ENCODE measurements around the gene DEPP1.

The DEPP1 gene

GRCh38 chr10:44950326-44951225 lies 28.0 kb downstream of the DEPP1 start:
- no peak for DNase-seq

GRCh38 chr10:44949915-44950314 lies 28.7 kb downstream of the DEPP1 start:
- DNase-seq, result no peak

- no peak for DNase-seq
These were observed 29.3 kb downstream of the DEPP1 start for GRCh38 chr10:44949127-44949802.

DNA sequence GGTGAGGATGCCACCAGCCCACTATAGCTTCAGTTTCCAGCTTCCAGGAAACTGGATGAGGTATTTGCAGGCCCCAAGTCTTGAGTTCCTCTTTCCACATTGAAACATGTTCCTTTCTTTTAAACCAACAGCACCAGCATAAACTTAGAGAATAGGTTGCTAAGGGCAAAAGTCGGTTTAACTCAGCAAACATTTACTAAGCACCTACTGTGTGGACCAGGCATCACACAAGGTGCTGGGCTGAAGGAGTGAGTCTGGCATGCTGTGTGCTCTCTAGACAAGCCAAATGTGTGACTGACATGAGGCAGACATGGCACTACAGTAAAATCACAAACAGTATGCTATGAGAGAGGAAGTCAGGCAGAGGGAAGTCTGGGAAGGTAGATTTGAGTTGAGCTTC lies 30.0 kb downstream of the DEPP1 start:
- DNase-seq, result no peak

DNA sequence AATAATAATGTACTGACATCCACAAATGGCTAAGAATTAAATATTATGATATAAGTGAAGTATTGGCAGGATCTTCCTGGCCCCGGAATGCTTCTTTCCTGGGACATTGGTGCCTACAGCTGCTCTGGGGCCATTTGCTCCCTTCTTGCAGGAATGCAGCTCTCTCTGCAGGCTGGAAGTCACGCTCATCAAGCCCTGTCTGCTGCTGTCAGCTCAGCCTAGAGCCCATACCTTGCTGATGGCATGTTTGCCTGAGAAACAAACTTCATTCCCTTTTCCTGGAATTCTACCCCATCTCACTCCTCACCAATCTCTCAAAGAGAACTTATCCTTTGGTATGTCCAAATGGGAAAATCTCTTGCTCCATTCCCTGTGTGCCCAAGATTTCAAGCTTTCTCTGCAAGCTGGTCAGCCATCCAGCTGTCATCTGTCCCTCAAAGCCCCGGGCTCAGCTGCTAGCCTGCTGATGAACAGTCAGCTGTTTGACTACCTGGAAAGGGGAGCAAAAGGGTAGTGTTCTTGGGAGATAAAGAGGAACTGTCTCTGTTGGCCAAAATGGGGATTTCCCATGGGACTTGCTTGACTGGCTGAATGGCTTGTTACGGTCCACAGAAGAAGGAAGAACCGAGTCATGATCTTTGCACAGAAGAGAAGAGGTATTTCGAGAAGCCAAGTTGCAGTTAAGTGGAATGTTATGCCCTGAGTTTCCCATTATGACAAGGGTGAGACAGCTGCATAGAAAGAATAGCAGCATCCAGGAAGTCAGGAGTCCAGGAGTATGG lies 31.0 kb downstream of the DEPP1 start:
- DNase-seq, result no peak

DNA sequence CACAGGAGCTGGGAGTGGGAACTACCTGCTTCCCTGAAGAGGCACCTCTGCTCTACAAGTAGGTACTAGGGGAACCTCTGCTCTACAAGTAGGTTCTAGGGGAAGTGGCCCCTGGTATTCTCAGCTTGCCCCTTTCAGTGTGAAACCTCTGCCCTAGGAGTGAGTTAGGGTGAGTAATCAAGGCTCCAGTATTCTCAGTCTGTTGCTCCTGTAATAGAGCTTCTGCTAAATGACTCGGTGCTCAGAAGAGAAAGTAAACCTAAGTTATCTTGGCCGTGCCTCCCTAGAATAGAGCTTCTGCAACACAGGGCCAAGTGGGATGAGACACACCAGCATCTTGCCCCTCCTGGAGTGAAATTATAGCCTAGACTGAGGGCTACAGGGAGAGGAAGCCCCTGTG lies 32.4 kb downstream of the DEPP1 start:
- no peak for DNase-seq

DNA sequence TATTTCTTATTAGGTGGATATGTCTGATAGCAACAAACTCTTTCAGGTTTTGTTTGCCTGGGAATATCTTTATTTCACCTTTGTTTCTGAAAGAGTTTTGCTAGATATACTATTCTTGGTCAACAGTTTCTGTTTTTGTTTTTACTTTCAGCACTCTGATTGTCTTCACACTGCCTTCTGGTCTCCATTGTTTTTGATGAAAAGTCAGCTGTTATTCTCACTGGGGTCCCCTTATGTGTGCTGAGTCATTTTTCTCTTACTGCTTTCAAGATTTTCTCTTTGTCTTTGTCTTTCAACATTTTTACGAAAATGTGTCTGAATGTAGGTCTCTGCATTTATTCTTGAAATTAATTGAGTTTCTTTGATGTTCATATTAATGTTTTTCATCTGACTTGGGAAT lies 34.3 kb downstream of the DEPP1 start:
- no peak for DNase-seq

DNA sequence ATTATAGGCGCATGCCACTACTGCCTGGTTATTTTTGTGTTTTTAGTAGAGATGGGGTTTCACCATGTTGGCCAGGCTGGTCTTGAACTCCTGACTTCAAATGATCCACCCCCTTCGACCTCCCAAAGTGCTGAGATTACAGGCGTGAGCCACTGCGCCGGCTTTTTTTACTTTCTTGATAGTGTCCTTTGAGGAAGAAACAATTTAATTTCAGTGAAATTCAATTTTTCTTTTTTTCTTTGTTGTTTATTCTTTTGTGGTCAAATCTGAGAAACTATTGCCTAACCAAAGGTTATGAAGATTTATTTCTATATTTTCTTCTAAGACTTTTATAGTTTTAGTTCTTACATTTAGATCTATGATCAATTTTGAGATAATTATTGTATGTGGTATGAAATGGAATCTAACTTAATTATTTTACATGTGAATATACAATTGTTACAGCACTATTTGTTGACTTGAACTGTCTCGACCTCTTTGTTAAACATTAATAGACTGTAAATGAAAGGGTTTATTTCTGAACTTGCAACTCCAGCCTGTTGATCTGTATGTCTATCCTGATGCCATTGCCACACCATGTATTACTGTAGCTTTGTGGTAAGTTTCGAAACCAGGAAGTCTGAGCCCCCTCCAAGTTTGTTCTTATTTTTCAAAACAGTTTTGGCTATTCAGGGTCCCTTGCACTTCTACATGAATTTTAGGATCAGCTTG lies 38.8 kb downstream of the DEPP1 start:
- no peak for DNase-seq

DNA sequence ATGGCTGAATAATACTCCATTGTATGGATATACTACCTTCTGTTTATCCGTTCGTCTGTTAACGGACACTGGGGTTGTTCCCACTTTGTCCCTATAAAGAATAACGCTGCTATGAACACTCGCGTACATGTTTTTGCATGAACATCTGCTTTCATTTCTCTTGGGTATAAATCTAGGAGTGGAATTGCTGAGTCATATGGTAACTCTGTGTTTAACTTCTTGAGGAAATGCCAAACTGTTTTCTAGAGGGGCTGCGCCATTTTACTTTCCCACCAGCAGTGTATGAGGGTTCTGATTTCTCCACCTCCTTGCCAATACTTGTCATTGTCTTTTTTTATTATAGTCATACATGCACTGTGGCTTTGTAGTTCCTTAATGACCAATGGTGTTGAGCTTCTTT lies 39.7 kb downstream of the DEPP1 start:
- DNase-seq, result peak; percentile 14

DNA sequence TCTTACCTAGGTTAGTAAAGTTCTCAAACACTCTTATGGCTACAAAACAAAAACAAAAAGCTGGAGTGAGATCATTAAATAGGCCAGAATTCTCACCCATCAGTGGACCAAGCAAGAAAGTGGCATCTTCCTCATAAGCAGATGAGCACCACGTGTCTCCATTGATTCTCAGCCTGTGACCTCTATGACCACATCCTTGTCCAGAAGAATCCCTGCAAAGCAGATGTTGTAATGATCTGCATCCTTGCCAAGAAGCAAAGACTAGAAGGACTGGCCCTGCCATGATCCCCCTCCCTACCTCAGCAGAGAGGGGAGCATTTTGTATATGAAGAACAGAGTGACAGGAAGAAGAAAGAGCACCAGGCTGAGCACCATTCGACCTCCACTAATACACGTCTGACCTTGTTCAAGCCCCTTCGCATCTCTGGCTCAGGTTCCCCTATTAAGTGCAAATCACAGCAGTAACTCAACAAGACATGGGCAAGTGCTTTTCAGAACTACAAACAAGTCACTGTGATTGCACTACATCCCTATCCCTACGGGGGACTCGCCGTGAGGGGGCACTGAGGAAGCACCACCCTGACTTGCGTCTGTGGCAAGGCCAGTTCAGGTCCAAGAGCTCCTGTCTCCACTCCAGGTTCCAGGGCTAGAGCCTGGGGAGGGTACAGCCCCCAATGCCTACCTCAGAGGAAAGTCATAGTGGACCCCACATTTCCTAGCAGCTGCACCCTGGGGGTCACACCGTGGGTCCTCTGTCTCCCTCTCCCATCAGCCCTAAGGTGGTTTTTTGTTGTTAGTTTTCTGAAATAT lies 41.2 kb downstream of the DEPP1 start:
- no peak for DNase-seq

DNA sequence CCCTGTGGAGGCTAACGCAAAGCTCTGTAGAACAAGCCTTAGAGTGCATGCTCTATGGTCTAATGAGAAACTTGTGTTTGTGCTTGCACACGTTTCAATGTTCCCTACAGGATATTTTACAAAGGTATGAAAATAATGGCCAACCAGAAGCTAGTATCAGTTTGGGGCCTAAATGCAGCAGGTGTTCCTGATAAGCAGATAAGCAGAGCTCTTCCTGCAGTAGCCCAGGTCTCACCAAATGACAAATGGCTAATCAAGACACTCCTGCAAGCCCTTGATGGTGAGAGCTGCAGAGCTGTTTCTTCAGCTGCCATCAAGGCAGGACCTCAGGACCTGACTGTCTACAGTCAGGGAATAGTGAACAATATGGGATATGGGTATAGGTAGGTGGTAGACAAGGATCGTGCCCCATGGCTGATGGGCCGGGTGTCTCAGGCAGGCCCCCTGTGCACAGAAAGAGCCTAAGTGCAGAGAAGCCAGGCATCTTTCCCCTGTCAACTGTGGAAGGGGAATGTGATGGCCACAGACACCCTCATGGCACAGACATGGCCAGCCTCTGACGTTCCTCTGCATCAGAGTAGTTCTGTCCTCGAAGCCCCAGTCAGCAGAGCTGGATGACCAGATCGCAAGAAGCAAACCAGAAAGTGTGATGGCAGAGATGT lies 42.2 kb downstream of the DEPP1 start:
- no peak for DNase-seq

DNA sequence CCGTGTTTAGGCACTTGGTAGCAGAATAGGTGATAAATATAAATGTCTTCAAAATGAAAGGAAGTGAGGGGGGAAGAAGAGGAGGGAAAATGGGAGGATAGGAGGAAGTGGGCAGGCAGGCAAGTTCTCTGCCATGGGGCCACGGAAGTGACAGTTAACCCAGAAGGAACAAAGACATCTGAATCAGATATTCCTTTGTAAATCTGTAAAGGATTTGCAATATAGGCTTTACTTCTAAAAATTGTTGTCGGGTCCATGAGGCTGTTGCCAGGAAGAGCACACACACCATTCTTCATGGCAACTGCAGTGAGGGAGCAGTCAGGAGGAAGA lies 42.7 kb downstream of the DEPP1 start:
- DNase-seq, result no peak

DNA sequence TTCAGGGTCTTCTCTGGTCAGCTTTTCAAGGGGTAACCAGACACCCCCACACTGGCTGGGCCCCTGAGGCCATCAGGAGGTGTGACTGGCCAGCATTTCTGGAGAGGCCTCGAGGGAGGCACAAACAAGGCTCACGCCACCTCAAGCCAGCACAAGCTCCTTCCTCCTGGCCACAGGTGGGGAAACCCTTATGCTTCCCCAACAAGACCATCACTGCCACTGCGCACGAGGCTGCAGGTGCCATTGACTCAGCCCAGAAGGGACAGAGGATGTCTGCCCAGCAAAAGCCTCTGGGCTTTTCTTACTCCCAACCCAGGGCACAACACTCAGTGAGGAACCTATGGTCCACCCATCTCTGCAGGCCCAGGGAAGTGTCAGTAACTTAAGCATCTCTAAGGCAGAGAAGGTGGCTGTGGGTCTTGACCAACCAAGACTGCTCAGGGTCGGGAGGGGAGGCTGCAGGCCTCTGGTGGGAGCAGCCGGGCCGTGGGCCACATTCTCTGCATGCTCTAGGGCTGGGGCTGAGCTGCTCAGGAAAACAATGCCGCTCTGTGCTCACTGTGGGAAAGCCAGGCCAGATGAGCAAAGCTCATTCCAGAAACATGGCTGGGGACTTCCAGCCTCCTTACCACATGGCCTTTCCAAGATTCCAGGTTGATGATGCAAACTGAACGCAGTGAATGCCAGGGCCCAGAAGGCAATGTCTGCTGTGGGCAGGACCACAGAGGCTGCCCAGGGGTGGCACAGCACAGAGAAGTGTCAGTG lies 43.2 kb downstream of the DEPP1 start:
- DNase-seq, result no peak

DNA sequence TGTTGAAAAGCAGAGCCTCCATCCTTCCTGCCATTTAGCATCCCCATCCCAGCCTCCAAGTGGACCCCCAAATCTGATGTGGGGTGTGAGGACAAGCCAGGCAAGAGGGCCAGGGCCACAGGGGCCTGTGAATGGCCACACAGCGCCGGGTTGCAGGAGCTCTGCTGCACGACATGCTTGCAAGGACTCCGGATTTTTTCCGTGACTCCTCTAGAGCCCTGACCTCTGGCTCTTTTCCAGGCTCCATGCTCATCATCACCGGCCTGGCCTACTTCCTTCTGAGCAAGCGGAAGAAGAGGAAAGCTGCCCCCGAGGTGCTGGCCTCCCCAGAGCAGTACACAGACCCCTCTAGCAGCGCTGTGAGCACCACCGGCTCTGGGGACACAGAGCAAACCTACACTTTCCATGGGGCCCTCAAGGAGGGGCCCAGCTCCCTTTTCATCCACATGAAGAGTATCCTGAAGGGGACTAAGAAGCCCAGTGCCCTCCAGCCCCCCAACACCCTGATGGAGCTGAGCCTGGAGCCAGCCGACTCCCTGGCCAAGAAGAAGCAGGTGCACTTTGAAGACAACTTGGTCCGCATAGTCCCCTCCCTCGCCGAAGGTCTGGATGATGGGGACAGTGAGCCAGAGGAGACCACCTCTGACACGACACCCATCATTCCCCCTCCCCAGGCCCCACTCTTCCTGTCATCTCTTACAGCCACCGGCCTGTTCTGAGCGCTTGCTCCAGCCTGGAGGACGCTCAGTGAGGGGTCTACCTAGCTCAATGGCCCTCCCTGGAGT lies 44.0 kb downstream of the DEPP1 start:
- DNase-seq, result no peak

GRCh38 chr10:44933451-44934321 lies 44.9 kb downstream of the DEPP1 start:
- DNase-seq, result no peak

- no peak for DNase-seq
These were observed 45.8 kb downstream of the DEPP1 start for GRCh38 chr10:44932517-44933450.

- DNase-seq, result no peak
These were observed 46.7 kb downstream of the DEPP1 start for GRCh38 chr10:44931621-44932516.

All from NCI-H2171 treated with DMSO at 0.1 percent for 48 hours (cell line).